PC-3 (cell line): ENCODE results near the gene CYTH2. TPM values are rescaled to one million over a fixed set of nuclear protein-coding genes. Genes with fewer than 3 reads are reported as not detected.

ENCODE experiments used
- ATAC-seq: fragments of 200-7000 bp; cut with Tn5 transposase; 2 replicates; pipeline ENCODE4 v1.9.1; 2020; ENCODE audit warnings: mild to moderate bottlenecking, moderate library complexity
- BruUV-seq: library from RNA; stranded (reverse); fragments of 400-500 nt; replicated peaks from 2 replicates; lab custom pipeline; 2021; lab: Mats Ljungman, UMichigan
- CTCF ChIA-PET: fragments of 300-600 bp; sonication (Branson Sonifier 250); formaldehyde crosslinking; loops from one replicate; lab custom pipeline; 2022; ENCODE audit warnings: antibody characterized with exemption; lab: Charles Lee
- POLR2A ChIA-PET: fragments of 300-600 bp; sonication (Branson Sonifier 250); formaldehyde crosslinking; loops from one replicate; lab custom pipeline; 2022; ENCODE audit warnings: antibody characterized with exemption; ENCODE audit not compliant: unreplicated experiment; lab: Charles Lee
- DNase-seq: peaks from one replicate; pipeline ENCODE4 v3.0.0-alpha.2; 2015
- H2AFZ ChIP-seq: fragments of 300-600 bp; sonication (generic); 2 replicates; pipeline ENCODE4 v1.6.0; 2016; ENCODE audit warnings: antibody characterized with exemption, low read length
- H3F3A ChIP-seq: fragments of 300-600 bp; sonication (generic); one replicate; pipeline ENCODE4 v1.6.0; 2017; ENCODE audit warnings: antibody characterized with exemption, low read length, control low read depth, mild to moderate bottlenecking; ENCODE audit not compliant: unreplicated experiment
- H3K27ac ChIP-seq: fragments of 300-600 bp; sonication (generic); 2 replicates; pipeline ENCODE4 v1.5.1; 2016; ENCODE audit warnings: mild to moderate bottlenecking, low read length
- H3K27me3 ChIP-seq: fragments of 300-600 bp; sonication (generic); 2 replicates; pipeline ENCODE4 v1.6.1; 2016; ENCODE audit warnings: low read length, mixed read lengths
- H3K36me3 ChIP-seq: fragments of 300-600 bp; sonication (generic); 2 replicates; pipeline ENCODE4 v1.6.1; 2016; ENCODE audit warnings: low read depth, mixed run types, low read length, mixed read lengths
- H3K4me1 ChIP-seq: fragments of 300-600 bp; sonication (generic); 2 replicates; pipeline ENCODE4 v1.5.1; 2016; ENCODE audit warnings: low read length; ENCODE audit not compliant: insufficient read depth
- H3K4me2 ChIP-seq: fragments of 300-600 bp; sonication (generic); 2 replicates; pipeline ENCODE4 v1.6.0; 2016; ENCODE audit warnings: low read length
- H3K4me3 ChIP-seq: fragments of 300-600 bp; sonication (generic); 2 replicates; pipeline ENCODE4 v1.5.1; 2016; ENCODE audit warnings: mild to moderate bottlenecking, low read length, mixed read lengths
- H3K79me2 ChIP-seq: fragments of 300-600 bp; sonication (generic); 2 replicates; pipeline ENCODE4 v1.6.1; 2017; ENCODE audit warnings: low read length, mixed read lengths
- H3K9ac ChIP-seq: fragments of 300-600 bp; sonication (generic); 2 replicates; pipeline ENCODE4 v1.6.0; 2016; ENCODE audit warnings: mild to moderate bottlenecking, low read length
- H3K9me2 ChIP-seq: fragments of 300-600 bp; sonication (generic); replicated peaks from 2 replicates; pipeline ENCODE4 v1.6.1; 2016; ENCODE audit warnings: mixed run types, low read length, mixed read lengths
- H3K9me3 ChIP-seq: fragments of 300-600 bp; sonication (generic); 2 replicates; pipeline ENCODE4 v1.6.1; 2016; ENCODE audit warnings: low read length, mixed read lengths
- H4K20me1 ChIP-seq: fragments of 300-600 bp; sonication (generic); 2 replicates; pipeline ENCODE4 v1.6.1; 2016; ENCODE audit warnings: low read length, mixed read lengths
- CTCF ChIP-seq: fragments of 300-600 bp; sonication (generic); conservative IDR thresholded peaks from 2 replicates; pipeline ENCODE4 v1.5.1; 2017; ENCODE audit warnings: antibody characterized with exemption, low read depth, mild to moderate bottlenecking, low read length
- EZH2 ChIP-seq: fragments of 300-600 bp; sonication (generic); IDR thresholded peaks from one replicate; pipeline ENCODE4 v1.6.1; 2017; ENCODE audit warnings: antibody characterized with exemption, mild to moderate bottlenecking, low read length; ENCODE audit not compliant: unreplicated experiment
- EZH2phosphoT487 ChIP-seq: fragments of 300-600 bp; sonication (generic); IDR thresholded peaks from 2 replicates; pipeline ENCODE4 v1.6.1; 2018; ENCODE audit warnings: mild to moderate bottlenecking, antibody characterized with exemption, low read length, borderline replicate concordance
- intact Hi-C: fragments of 100-400 bp; cut with micrococcal nuclease; formaldehyde crosslinking; loops from 2 replicates; pipeline ENCODE4 v1.9.0; 2023
- total RNA-seq: library from RNA; depleted of rRNA; stranded (reverse); fragments of >200 nt; gene quantifications from 2 replicates; pipeline ENCODE4 v1.2.3, GENCODE V29; 2014

Gene CYTH2
- total RNA-seq, 1 experiment from 2014 or later: 50.5 TPM

GRCh38 chr19:48468772-48469288 lies 339 bp upstream of the CYTH2 start:
- peak; percentile 90 for ATAC-seq
- H3K36me3 ChIP-seq: peaks cover 20% of the 10 kb centered on the region
- no peak for TF ChIP-seq EZH2phosphoT487
- intact Hi-C loops: no loop called here
- no peaks in the 10 kb centered on the region for H3F3A ChIP-seq
- ChIA-PET POLR2A (no interaction called here), CTCF (no interaction called here)
- no peaks in the 10 kb centered on the region for H3K9me3 ChIP-seq
- BruUV-seq: no TSS peak
- peak overlapping the region; percentile 70; the same call in 1 of the 2 replicates for H3K27ac ChIP-seq
- no peaks in the 10 kb centered on the region for H3K27me3 ChIP-seq
- H3K79me2 ChIP-seq: peaks cover 14% of the 10 kb centered on the region
- no peaks in the 10 kb centered on the region for H3K9me2 ChIP-seq
- peak overlapping the region; percentile 95 for H3K4me2 ChIP-seq
- H3K4me3 ChIP-seq: peak overlapping the region; percentile 81
- peak; percentile 99 for DNase-seq
- peaks cover 12% of the 10 kb centered on the region for H4K20me1 ChIP-seq
- H3K9ac ChIP-seq: peak overlapping the region; percentile 92
- peak overlapping the region; percentile 13; the same call in 1 of the 2 replicates for H2AFZ ChIP-seq
- H3K4me1 ChIP-seq: peaks cover 4% of the 10 kb centered on the region; the same call in 1 of the 2 replicates

- Histone ChIP-seq H3K36me3 (peaks cover 28% of the 10 kb centered on the region), H2AFZ (no peak overlapping the region), H3K9ac (peak overlapping the region; percentile 92), H4K20me1 (peaks cover 12% of the 10 kb centered on the region), H3K4me3 (peak overlapping the region; percentile 81), H3K27me3 (no peaks in the 10 kb centered on the region), H3K4me2 (peak overlapping the region; percentile 95), H3K27ac (no peak overlapping the region), H3K4me1 (peaks cover 4% of the 10 kb centered on the region; the same call in 1 of the 2 replicates), H3K79me2 (peaks cover 14% of the 10 kb centered on the region), H3F3A (no peaks in the 10 kb centered on the region), H3K9me3 (no peaks in the 10 kb centered on the region), H3K9me2 (no peaks in the 10 kb centered on the region)
- ChIA-PET CTCF (no interaction called here), POLR2A (interaction anchor here (0.6 kb wide), 1 partner anchor 11 kb away, joined by 5 read pairs; no protein-coding TSS in a partner anchor)
- TF ChIP-seq CTCF (no peak), EZH2 (no peak), EZH2phosphoT487 (no peak)
- no peak for DNase-seq
- intact Hi-C loops: no loop called here
- TSS peak; percentile 43 for BruUV-seq
- ATAC-seq: no peak
Observed at GRCh38 chr19:48469934-48470680, 938 bp downstream of the CYTH2 start.

- Histone ChIP-seq H2AFZ (no peak overlapping the region), H3F3A (no peaks in the 10 kb centered on the region), H3K9me3 (no peaks in the 10 kb centered on the region), H4K20me1 (peaks cover 12% of the 10 kb centered on the region), H3K4me1 (peaks cover 4% of the 10 kb centered on the region; the same call in 1 of the 2 replicates), H3K27me3 (no peaks in the 10 kb centered on the region), H3K4me3 (0 out of 2 replicates have a peak overlapping the region, but pooled peaks have one; percentile 81), H3K79me2 (peaks cover 14% of the 10 kb centered on the region), H3K27ac (no peak overlapping the region), H3K9ac (no peak overlapping the region), H3K9me2 (no peaks in the 10 kb centered on the region), H3K4me2 (peak overlapping the region; percentile 95), H3K36me3 (peaks cover 28% of the 10 kb centered on the region)
- DNase-seq (no peak), ATAC-seq (no peak)
- TF ChIP-seq CTCF (no peak), EZH2phosphoT487 (no peak), EZH2 (no peak)
- BruUV-seq: no TSS peak
- intact Hi-C loops: no loop called here
- POLR2A ChIA-PET: no interaction called here
- CTCF ChIA-PET: no interaction called here
Observed at GRCh38 chr19:48470856-48471255, 1.7 kb downstream of the CYTH2 start.
